PFSK-1 (cell line): ENCODE measurements around the gene MAML1.

ENCODE experiments used
- POLR2AphosphoS5 ChIP-seq: IDR thresholded peaks from 2 replicates; pipeline ENCODE4 v1.6.1; 2012; ENCODE audit warnings: low read depth, mild to moderate bottlenecking, control low read depth, low read length, moderate library complexity
- REST ChIP-seq, 2 experiments: IDR thresholded peaks; 2 replicates each; pipeline versions ENCODE4 v1.6.1 to v1.8.0; 2011 to 2012; ENCODE audit warnings: low read depth in 2 of 2, low read length in 2 of 2, control low read depth in 1 of 2, inconsistent platforms in 1 of 2, mild to moderate bottlenecking in 1 of 2, moderate library complexity in 1 of 2; ENCODE audit not compliant: insufficient read depth in 1 of 2
- SIN3A ChIP-seq: IDR thresholded peaks from 2 replicates; pipeline ENCODE4 v1.6.1; 2012; ENCODE audit warnings: mild to moderate bottlenecking, low read length, moderate library complexity, borderline replicate concordance; ENCODE audit not compliant: insufficient read depth
- TAF1 ChIP-seq: IDR thresholded peaks from 2 replicates; pipeline ENCODE4 v1.6.1; 2012; ENCODE audit warnings: low read length, control low read depth, borderline replicate concordance; ENCODE audit not compliant: insufficient read depth

DNA sequence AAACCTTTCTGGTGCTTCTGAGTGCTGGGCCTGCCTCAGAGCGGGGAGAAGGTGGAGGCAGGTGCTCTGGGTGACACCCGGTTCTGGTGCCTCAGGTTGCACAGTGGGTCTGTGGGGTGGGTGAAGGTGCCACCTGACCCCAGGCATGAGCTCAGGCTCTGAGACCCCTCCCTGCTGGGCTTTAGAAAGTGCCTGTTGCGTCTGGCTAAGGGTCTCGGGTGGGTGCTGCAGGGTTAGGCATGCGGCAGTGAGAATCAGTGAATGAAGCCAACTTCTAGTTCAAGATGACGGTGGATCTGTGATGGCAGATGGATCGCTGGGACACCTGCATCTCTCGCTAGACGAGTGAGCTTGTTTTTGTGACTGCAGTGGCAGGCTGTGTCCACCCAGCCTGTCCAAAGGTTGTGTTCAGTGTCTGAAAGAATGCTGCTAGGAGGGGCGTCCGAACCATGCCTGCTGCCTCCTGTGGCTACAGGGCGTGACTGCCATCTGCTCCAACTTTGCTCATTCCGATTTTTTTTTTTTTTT is 93.1 kb downstream of the MAML1 start:
- TF ChIP-seq REST (IDR thresholded peaks at IDR 0.05; ENCODE audit: insufficient read depth in 1 of 2, low read depth in 2 of 2, low read length in 2 of 2) (no peak), SIN3A (no peak), POLR2AphosphoS5 (no peak), TAF1 (no peak)
